HS-27A (cell line): ENCODE measurements around the gene SYNPO.

Experiments used
- DNase-seq: peaks from one replicate; pipeline ENCODE4 v3.0.0-alpha.2; 2012; ENCODE audit warnings: low read depth, missing footprints

Gene SYNPO

GRCh38 chr5:150624334-150625163 lies 15.9 kb upstream of the SYNPO start:
- no peak for DNase-seq

DNA sequence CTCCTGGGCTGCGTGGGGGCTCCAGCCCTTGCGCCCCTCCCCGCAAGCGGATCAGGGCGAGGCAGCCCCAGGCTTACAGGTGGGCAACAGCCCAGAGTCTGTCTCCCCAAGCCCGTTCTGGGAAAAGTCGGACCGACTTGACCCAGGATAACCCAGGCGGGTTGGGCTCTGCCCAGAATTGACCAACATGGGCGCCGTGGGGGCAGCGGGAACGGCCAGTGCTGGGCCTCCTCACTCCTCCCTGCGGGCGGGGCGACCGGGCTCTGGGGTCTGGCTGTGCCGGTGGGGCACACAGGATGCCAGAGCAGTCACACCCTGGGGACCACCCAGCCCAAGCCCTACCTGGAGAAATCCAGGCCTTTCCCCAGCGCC lies 15.3 kb upstream of the SYNPO start:
- DNase-seq, result no peak

DNA sequence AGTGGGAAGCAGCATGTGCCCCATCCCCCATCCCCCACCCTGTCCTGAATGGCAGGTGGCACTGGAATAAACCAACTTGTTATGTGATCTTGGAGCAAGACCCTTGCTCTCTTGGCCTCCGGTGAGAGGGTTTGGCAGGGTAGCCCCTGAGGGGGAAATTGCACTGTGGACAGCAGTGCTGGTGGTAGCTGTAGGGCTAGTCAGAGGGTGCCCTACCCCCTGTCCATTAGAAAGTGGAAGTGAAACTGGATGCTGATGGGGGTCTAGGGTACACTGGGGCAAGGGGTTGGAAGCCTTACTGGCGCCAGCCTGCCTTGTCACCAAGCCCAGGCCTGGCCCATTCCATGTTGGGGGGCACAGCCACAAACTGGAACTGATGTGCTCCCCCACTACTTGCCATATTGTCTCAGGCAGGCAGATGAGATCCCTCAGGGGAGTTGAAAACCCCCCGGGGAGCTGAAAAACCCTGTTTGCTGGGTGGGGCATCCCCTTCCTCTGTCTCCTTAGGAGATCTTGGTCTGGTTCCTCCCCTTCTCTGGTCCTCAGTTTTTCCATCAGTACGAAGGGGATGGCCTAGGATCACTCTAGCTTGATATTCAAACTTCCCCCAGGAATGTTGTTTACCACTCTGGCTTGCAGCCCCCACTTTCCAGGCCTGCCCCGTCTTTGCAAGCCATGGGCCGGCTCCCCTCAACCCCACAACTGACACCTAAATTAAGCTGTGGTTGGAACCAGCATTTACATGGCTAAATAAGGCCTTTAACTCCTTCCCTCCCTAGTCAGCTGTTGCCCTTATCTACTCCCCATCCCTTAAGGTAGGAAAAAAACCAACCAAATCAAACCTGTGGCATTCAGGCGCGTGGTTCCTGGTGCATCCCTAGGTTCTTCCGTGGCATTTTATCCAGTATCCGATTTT lies 14.4 kb upstream of the SYNPO start:
- no peak for DNase-seq

DNA sequence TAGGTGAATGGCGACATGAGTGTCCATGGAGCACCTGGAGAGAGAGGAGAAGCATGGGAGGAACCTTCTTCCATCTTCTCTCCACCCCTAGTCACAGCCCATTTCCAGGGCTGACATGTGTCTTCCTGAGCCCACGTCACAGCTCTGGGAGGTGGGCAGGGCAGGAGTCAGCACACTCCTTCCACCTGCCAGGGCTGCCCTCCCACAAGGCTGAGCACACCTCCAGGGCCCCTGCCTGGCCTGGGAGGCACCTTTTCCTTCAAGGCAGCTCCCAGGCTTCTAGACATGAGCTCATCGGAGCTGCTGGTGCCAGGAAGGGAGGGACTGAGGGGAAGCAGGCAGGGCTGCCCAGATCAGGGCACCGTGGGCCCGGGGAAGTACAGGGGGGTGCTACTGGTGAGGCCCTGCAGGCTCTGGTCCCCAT lies 13.6 kb upstream of the SYNPO start:
- no peak for DNase-seq

DNA sequence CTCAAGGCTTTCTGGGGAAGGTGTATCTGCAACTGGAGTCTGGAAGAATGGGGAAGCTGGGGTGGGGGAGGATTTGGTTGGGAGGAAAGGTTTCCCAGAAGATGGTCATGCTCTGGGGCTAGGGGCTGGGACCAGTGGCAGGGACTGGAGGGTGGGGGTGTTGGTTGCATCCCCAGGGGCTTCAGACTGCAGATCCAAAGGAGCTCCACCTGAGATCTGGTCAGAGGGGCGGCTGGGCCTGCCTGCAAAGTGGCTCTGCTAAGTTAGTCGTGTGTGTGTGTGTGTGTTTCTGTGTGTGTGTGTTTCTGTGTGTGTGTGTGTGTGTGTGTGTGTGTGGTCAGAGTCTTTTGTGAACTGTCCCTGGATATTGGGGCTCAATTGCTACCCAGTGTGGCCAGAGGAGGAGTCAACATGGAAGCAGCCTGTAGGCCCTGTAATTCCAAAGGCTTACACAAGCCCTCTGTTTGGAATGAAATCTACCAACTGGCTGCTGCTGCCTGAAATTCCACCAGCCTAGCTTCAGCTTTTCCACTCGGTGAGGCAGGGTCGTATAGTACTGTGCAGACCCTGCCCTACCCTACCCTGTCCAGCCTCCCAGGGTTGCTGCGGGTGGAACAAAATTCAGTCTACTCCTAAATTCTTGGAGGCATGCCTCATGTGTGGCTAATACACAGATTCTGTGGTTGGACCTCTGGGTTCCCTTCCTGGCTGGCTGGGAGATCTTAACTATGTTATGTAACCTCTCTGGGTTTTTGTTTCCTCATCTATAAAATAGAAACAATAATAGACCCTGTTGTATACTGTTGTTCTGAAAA lies 12.5 kb upstream of the SYNPO start:
- no peak for DNase-seq

- DNase-seq, result no peak
Observed at GRCh38 chr5:150628936-150629485, 11.4 kb upstream of the SYNPO start.

DNA sequence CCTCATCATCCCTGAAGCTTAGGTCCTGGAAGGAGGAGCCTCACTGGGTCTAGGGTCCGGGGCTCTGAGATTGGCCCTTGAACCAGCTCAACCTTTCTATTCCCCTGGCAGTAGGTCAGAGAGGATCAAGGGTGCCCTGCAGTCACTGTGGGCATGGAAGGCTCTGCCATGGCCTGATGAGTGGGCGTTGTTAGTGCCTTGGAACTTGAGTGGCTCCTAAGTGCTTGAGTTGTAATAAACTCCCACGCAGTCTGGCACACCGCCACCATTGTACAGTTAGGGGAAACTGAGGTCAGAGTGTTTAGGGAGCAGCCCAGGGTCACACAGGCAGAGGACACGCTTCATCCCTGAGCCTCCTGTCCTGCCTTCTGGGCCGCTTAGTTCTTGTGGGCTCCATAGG lies 10.4 kb upstream of the SYNPO start:
- no peak for DNase-seq

DNA sequence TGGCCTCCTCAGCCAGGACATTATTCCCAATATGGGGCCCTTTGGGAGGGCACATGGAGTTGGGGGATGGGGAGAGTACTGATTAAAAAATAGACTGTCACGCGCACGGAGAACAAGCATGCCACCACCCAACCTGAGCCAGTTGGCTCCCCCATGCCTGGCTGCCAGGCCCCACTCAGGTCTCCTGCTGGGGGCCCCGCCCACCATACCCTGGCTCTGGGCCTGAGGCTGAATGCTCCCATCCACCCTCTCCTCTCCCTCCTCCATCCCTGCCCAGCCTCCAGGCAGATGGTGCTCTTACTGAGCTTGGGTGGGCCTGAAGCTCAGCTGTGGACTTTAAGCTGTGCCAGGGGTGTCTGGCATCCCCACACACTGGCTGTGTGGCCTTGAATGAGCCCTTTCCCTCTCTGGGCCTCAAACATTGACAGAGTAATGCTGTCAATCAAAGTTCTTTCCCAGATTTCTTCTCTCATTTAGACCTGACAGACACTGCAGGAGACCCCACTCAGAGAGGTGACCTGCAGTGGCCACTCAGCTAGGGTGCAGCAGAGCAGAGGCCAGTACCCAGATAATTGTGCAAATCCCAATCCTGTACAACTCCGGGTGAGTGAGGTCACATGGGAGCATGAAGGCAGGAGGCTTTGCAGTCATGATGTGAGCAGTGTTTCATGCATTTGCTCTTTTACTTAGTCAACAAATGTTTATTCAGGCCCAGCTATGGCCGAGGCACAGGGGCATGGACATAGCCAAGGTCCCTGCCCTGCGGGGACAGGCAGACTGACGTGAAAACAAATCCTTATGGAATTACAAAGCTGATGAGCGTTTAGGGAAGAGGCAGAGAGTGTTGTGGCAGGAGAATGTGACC lies 9.8 kb upstream of the SYNPO start:
- DNase-seq, result no peak

DNA sequence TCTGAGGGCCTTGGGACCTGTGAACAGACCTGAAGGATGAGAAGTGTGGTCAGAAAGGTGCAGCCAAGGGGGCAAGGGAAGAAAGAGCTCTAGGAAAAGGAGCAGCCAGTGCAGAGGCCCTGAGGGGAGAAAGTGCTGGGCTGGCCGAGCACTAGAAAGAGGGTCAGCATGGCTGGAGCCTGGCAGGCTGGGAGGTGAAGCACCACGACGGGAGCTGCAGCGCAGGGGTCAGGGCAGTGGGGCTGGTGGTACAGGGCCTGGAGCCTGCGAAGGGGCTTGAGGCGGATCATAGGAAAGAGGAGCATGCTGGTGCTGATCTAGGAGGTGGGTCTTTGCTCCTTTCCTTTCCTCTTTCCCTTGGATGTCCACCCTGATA lies 9.1 kb upstream of the SYNPO start:
- no peak for DNase-seq

DNA sequence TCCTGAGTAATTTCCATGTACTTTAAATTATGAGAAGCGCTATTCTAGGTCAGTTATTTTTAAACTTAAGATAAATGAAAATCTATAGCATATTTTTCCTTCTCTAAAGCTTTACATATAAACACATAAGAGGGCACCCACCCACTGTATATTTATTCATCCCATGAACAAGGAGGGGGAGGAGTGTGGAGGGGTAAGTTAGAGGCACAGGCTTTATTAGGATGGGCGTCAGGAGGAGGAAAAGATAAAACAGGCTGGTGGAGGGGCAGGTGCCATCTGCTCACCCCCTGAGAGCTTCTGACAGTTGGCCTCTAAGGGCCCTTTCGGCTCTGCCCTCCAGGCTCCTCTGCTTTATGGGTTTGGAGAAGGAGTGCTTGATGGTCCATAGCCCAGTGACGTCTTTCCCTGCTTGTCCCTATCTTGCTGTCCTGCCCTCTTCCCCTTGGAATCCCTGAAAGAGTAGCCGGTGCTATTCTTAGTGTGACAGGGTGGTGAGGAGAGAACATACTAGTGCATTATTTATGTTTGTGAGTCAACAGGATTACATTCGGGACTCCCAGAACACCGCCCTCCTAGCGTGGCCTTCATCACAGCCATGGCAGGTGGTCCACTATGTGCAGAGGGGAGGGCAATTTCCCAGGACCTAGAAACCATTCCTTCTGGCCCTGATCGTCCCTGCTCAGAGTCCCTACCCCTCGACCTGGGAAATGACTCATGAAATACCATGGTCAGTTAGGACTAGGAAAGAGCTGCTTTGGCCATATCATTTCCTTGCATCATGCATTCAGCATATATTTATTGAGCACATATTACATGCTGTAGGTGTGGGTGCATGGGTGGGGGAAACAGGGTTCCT lies 7.9 kb upstream of the SYNPO start:
- DNase-seq, result no peak

GRCh38 chr5:150633429-150633828 lies 7.0 kb upstream of the SYNPO start:
- no peak for DNase-seq

- no peak for DNase-seq
Observed at GRCh38 chr5:150636391-150637244, 3.8 kb upstream of the SYNPO start.

GRCh38 chr5:150637245-150638052 lies 3.0 kb upstream of the SYNPO start:
- peak; percentile 68 for DNase-seq

DNA sequence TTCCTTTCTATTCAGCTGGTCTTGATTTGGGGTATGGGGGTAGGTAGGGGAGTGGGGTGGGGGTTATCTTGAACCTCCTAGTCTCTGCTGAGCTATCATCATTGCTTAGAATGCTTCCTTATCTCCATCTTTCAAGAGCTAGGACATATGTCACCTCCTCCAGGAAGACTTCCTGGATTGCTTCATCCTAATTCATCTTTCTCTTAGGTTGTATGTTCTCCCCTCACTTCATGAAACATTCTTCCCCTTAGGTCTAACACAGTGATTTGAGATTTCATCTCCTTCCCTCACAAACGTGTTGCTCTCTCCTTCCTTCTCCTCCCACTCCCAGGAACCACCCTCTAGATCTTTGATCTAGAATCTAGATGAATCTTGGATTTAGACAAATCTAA lies 2.4 kb upstream of the SYNPO start:
- DNase-seq, result no peak

- no peak for DNase-seq
Observed at GRCh38 chr5:150638488-150639376, 1.7 kb upstream of the SYNPO start.

DNA sequence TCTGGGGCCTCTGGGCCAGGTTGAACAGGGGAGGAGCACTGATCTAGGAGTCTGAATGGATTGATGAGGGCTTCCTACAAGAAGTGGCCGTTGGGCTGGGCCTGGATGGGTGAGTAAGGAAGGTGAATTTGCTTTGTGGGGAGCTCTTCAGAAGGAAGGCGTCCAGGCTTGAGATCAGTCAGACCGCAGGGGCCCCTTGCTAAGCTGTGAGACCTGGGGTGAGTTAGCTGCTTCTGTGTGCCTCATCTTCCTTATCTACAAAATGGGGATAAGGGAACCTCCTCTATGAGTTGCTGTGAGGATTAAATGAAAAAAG lies 1.1 kb upstream of the SYNPO start:
- no peak for DNase-seq

DNA sequence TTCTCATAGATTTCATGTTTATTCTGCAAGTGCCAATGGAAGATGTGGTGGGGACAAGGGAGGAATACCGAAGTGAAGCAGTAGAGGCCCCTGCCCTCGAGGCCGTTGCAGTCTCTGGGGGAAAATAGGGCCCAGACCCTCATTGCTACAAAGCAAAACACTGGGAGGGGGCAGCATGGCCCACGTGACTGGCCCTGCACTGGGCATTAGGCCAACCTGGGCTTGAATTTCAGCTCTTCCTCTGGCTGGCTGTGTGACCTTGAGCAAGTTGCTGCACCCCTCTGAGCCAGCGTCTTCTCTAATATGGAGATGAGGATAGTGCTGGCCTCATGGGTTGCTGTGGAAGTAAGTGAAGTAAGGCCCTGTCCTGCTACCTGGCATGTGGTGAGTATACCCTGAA lies 709 bp upstream of the SYNPO start:
- no peak for DNase-seq
